ENCODE data around the gene SLC49A4.

The SLC49A4 gene

GRCh38 chr3:122907471-122907870 lies 112.6 kb downstream of the SLC49A4 start:
- no peak for DNase-seq (ENCODE audit: low read depth in 2 of 2)

- DNase-seq (ENCODE audit: low read depth in 2 of 2): no peak
Observed at GRCh38 chr3:122908251-122908650, 113.4 kb downstream of the SLC49A4 start.

GRCh38 chr3:122911901-122912300 lies 117.0 kb downstream of the SLC49A4 start:
- DNase-seq (ENCODE audit: low read depth in 2 of 2): no peak

GRCh38 chr3:122912772-122913538 lies 118.1 kb downstream of the SLC49A4 start:
- DNase-seq (ENCODE audit: low read depth in 2 of 2): no peak

GRCh38 chr3:122913539-122914100 lies 118.8 kb downstream of the SLC49A4 start:
- DNase-seq (ENCODE audit: low read depth in 2 of 2): no peak

GRCh38 chr3:122915300-122916055 lies 120.6 kb downstream of the SLC49A4 start:
- DNase-seq (ENCODE audit: low read depth in 2 of 2): no peak

GRCh38 chr3:122916084-122916483 lies 121.2 kb downstream of the SLC49A4 start:
- no peak for DNase-seq (ENCODE audit: low read depth in 2 of 2)

GRCh38 chr3:122916580-122916979 lies 121.7 kb downstream of the SLC49A4 start:
- DNase-seq (ENCODE audit: low read depth in 2 of 2): no peak

- DNase-seq (ENCODE audit: low read depth in 2 of 2): no peak
Observed at GRCh38 chr3:122917412-122917811, 122.5 kb downstream of the SLC49A4 start.

- no peak for DNase-seq (ENCODE audit: low read depth in 2 of 2)
Observed at GRCh38 chr3:122918576-122919290, 123.9 kb downstream of the SLC49A4 start.

GRCh38 chr3:122919291-122919610 lies 124.4 kb downstream of the SLC49A4 start:
- no peak for DNase-seq (ENCODE audit: low read depth in 2 of 2)

- no peak for DNase-seq (ENCODE audit: low read depth in 2 of 2)
Observed at GRCh38 chr3:122920986-122921385, 126.1 kb downstream of the SLC49A4 start.

GRCh38 chr3:122921791-122922651 lies 127.2 kb downstream of the SLC49A4 start:
- peak in 1 of 2 experiments; percentile 27 for DNase-seq (ENCODE audit: low read depth in 2 of 2)

- no peak for DNase-seq (ENCODE audit: low read depth in 2 of 2)
Observed at GRCh38 chr3:122923611-122924010, 128.7 kb downstream of the SLC49A4 start.

GRCh38 chr3:122924056-122924455 lies 129.2 kb downstream of the SLC49A4 start:
- DNase-seq (ENCODE audit: low read depth in 2 of 2): no peak

- DNase-seq (ENCODE audit: low read depth in 2 of 2): no peak
Observed at GRCh38 chr3:122925756-122926155, 130.9 kb downstream of the SLC49A4 start.

GRCh38 chr3:122926322-122926721 lies 131.5 kb downstream of the SLC49A4 start:
- DNase-seq (ENCODE audit: low read depth in 2 of 2): no peak

- no peak for DNase-seq (ENCODE audit: low read depth in 2 of 2)
Observed at GRCh38 chr3:122926811-122927210, 131.9 kb downstream of the SLC49A4 start.

- no peak for DNase-seq (ENCODE audit: low read depth in 2 of 2)
Observed at GRCh38 chr3:122927726-122928125, 132.9 kb downstream of the SLC49A4 start.

GRCh38 chr3:122928396-122929187 lies 133.7 kb downstream of the SLC49A4 start:
- no peak for DNase-seq (ENCODE audit: low read depth in 2 of 2)

All from stimulated activated CD4-positive, alpha-beta T cell treated with anti-CD3 and anti-CD28 coated beads, Interleukin-12 subunit alpha, Interleukin-12 subunit beta, amount 100 ng/mL, for 24 hours (primary cell).